ENCODE results near the gene TPT1.
A peak's percentile ranks its signal among the peaks of the same experiment; 100 is the strongest.
"Not testable (repeated sequence)": the region's sequence is repeated elsewhere in the genome, so short reads cannot be mapped to it uniquely, and the experiment has no call there.

Gene TPT1

GRCh38 chr13:45377314-45377713 is 36.3 kb upstream of the TPT1 start:
- H4K91ac ChIP-seq (ENCODE audit: low read length); H3K4me1 ChIP-seq (ENCODE audit: control insufficient read depth, insufficient read depth, low read depth, low read length); DNase-seq; H3K4me3 ChIP-seq (ENCODE audit: insufficient read depth in 1 of 2, low read depth in 1 of 2, low read length in 2 of 2); H3K14ac ChIP-seq (ENCODE audit: low read length in 2 of 2); H3K9me3 ChIP-seq (ENCODE audit: control insufficient read depth, low read length); H3K79me1 ChIP-seq (replicated peaks; ENCODE audit: low read length, poor library complexity, severe bottlenecking); H2BK120ac ChIP-seq (ENCODE audit: low read depth, low read length); H2AFZ ChIP-seq (ENCODE audit: low read depth, low read length); H3K18ac ChIP-seq (ENCODE audit: low read depth in 1 of 2, low read length in 2 of 2); H4K8ac ChIP-seq (ENCODE audit: low read length); H3K9ac ChIP-seq (ENCODE audit: low read length); H3K4me2 ChIP-seq (ENCODE audit: low read length, poor library complexity, severe bottlenecking); H2BK5ac ChIP-seq (ENCODE audit: low read depth, low read length, poor library complexity, severe bottlenecking); H2AK5ac ChIP-seq (ENCODE audit: low read length, severe bottlenecking); H3K23ac ChIP-seq (ENCODE audit: low read length in 2 of 2); H3K36me3 ChIP-seq (ENCODE audit: control insufficient read depth in 1 of 2, insufficient read depth in 2 of 2, low read depth in 1 of 2, low read length in 2 of 2); H3K27ac ChIP-seq (ENCODE audit: low read length, poor library complexity, severe bottlenecking); H2BK15ac ChIP-seq (ENCODE audit: low read depth, poor library complexity, severe bottlenecking); H3K4ac ChIP-seq (ENCODE audit: low read depth in 1 of 2, low read length in 2 of 2); H3K27me3 ChIP-seq (ENCODE audit: control insufficient read depth in 1 of 2, insufficient read depth in 1 of 2, low read length in 2 of 2); H2BK12ac ChIP-seq (ENCODE audit: low read length in 2 of 2): not testable (repeated sequence)
- 87% methylated on average over 3 of the region's 12 CpGs for WGBS

- H2BK120ac ChIP-seq (ENCODE audit: low read depth, low read length); H2AFZ ChIP-seq (ENCODE audit: low read depth, low read length); H4K8ac ChIP-seq (ENCODE audit: low read length); H3K4me1 ChIP-seq (ENCODE audit: control insufficient read depth, insufficient read depth, low read depth, low read length); H2AK5ac ChIP-seq (ENCODE audit: low read length, severe bottlenecking); H3K9me3 ChIP-seq (ENCODE audit: control insufficient read depth, low read length); H3K4me3 ChIP-seq (ENCODE audit: insufficient read depth in 1 of 2, low read depth in 1 of 2, low read length in 2 of 2); H3K14ac ChIP-seq (ENCODE audit: low read length in 2 of 2); H4K91ac ChIP-seq (ENCODE audit: low read length); H3K4me2 ChIP-seq (ENCODE audit: low read length, poor library complexity, severe bottlenecking); H2BK12ac ChIP-seq (ENCODE audit: low read length in 2 of 2); DNase-seq; H3K23ac ChIP-seq (ENCODE audit: low read length in 2 of 2); H3K27ac ChIP-seq (ENCODE audit: low read length, poor library complexity, severe bottlenecking); H3K18ac ChIP-seq (ENCODE audit: low read depth in 1 of 2, low read length in 2 of 2); H3K79me1 ChIP-seq (replicated peaks; ENCODE audit: low read length, poor library complexity, severe bottlenecking); H3K4ac ChIP-seq (ENCODE audit: low read depth in 1 of 2, low read length in 2 of 2); H2BK5ac ChIP-seq (ENCODE audit: low read depth, low read length, poor library complexity, severe bottlenecking); H3K9ac ChIP-seq (ENCODE audit: low read length); H3K36me3 ChIP-seq (ENCODE audit: control insufficient read depth in 1 of 2, insufficient read depth in 2 of 2, low read depth in 1 of 2, low read length in 2 of 2); H3K27me3 ChIP-seq (ENCODE audit: control insufficient read depth in 1 of 2, insufficient read depth in 1 of 2, low read length in 2 of 2); H2BK15ac ChIP-seq (ENCODE audit: low read depth, poor library complexity, severe bottlenecking): not testable (repeated sequence)
- 96% methylated on average over 8 of the region's 8 CpGs for WGBS
Observed at GRCh38 chr13:45376651-45377050, 35.7 kb upstream of the TPT1 start.

- H3K4me2 ChIP-seq (ENCODE audit: low read length, poor library complexity, severe bottlenecking), result no peak overlapping the region
- no peak overlapping the region for H3K23ac ChIP-seq (ENCODE audit: low read length in 2 of 2)
- no peaks in the 10 kb centered on the region for H3K27me3 ChIP-seq (ENCODE audit: control insufficient read depth in 1 of 2, insufficient read depth in 1 of 2, low read length in 2 of 2)
- no peak overlapping the region for H3K27ac ChIP-seq (ENCODE audit: low read length, poor library complexity, severe bottlenecking)
- peaks cover 2% of the 10 kb centered on the region for H3K79me1 ChIP-seq (replicated peaks; ENCODE audit: low read length, poor library complexity, severe bottlenecking)
- H2AFZ ChIP-seq (ENCODE audit: low read depth, low read length), result no peak overlapping the region
- no peak overlapping the region for H2BK120ac ChIP-seq (ENCODE audit: low read depth, low read length)
- peaks cover 0 to 3% of the 10 kb centered on the region in 2 experiments for H3K36me3 ChIP-seq (ENCODE audit: control insufficient read depth in 1 of 2, insufficient read depth in 2 of 2, low read depth in 1 of 2, low read length in 2 of 2)
- H2AK5ac ChIP-seq (ENCODE audit: low read length, severe bottlenecking), result no peak overlapping the region
- no peak overlapping the region for H3K18ac ChIP-seq (ENCODE audit: low read depth in 1 of 2, low read length in 2 of 2)
- no peaks in the 10 kb centered on the region for H3K9me3 ChIP-seq (ENCODE audit: control insufficient read depth, low read length)
- peaks cover 8% of the 10 kb centered on the region for H3K4me1 ChIP-seq (ENCODE audit: control insufficient read depth, insufficient read depth, low read depth, low read length)
- H4K91ac ChIP-seq (ENCODE audit: low read length), result no peak overlapping the region
- H2BK15ac ChIP-seq (ENCODE audit: low read depth, poor library complexity, severe bottlenecking), result no peak overlapping the region
- H3K9ac ChIP-seq (ENCODE audit: low read length), result no peak overlapping the region
- no peak overlapping the region for H3K14ac ChIP-seq (ENCODE audit: low read length in 2 of 2)
- no peak overlapping the region for H3K4ac ChIP-seq (ENCODE audit: low read depth in 1 of 2, low read length in 2 of 2)
- no peak overlapping the region for H3K4me3 ChIP-seq (ENCODE audit: insufficient read depth in 1 of 2, low read depth in 1 of 2, low read length in 2 of 2)
- no peak overlapping the region for H4K8ac ChIP-seq (ENCODE audit: low read length)
- H2BK5ac ChIP-seq (ENCODE audit: low read depth, low read length, poor library complexity, severe bottlenecking), result no peak overlapping the region
- 100% methylated on average over 3 of the region's 3 CpGs for WGBS
- no peak overlapping the region for H2BK12ac ChIP-seq (ENCODE audit: low read length in 2 of 2)
- no peak for DNase-seq
Observed at GRCh38 chr13:45374917-45375316, 33.9 kb upstream of the TPT1 start.

- Histone ChIP-seq H4K8ac (ENCODE audit: low read length) (no peak overlapping the region), H3K27me3 (ENCODE audit: control insufficient read depth in 1 of 2, insufficient read depth in 1 of 2, low read length in 2 of 2) (no peaks in the 10 kb centered on the region), H3K4me1 (ENCODE audit: control insufficient read depth, insufficient read depth, low read depth, low read length) (peaks cover 8% of the 10 kb centered on the region), H3K14ac (ENCODE audit: low read length in 2 of 2) (no peak overlapping the region), H2AFZ (ENCODE audit: low read depth, low read length) (no peak overlapping the region), H3K9ac (ENCODE audit: low read length) (no peak overlapping the region), H3K23ac (ENCODE audit: low read length in 2 of 2) (no peak overlapping the region), H2BK5ac (ENCODE audit: low read depth, low read length, poor library complexity, severe bottlenecking) (no peak overlapping the region), H2BK12ac (ENCODE audit: low read length in 2 of 2) (no peak overlapping the region), H3K9me3 (ENCODE audit: control insufficient read depth, low read length) (no peaks in the 10 kb centered on the region), H3K27ac (ENCODE audit: low read length, poor library complexity, severe bottlenecking) (no peak overlapping the region), H3K4me3 (ENCODE audit: insufficient read depth in 1 of 2, low read depth in 1 of 2, low read length in 2 of 2) (no peak overlapping the region), H3K36me3 (ENCODE audit: control insufficient read depth in 1 of 2, insufficient read depth in 2 of 2, low read depth in 1 of 2, low read length in 2 of 2) (peaks cover 0 to 6% of the 10 kb centered on the region in 2 experiments), H3K79me1 (replicated peaks; ENCODE audit: low read length, poor library complexity, severe bottlenecking) (peaks cover 2% of the 10 kb centered on the region), H3K4ac (ENCODE audit: low read depth in 1 of 2, low read length in 2 of 2) (no peak overlapping the region), H2BK120ac (ENCODE audit: low read depth, low read length) (no peak overlapping the region), H3K4me2 (ENCODE audit: low read length, poor library complexity, severe bottlenecking) (no peak overlapping the region), H4K91ac (ENCODE audit: low read length) (no peak overlapping the region), H3K18ac (ENCODE audit: low read depth in 1 of 2, low read length in 2 of 2) (no peak overlapping the region), H2AK5ac (ENCODE audit: low read length, severe bottlenecking) (no peak overlapping the region), H2BK15ac (ENCODE audit: low read depth, poor library complexity, severe bottlenecking) (no peak overlapping the region)
- DNase-seq, result peak; percentile 20
- WGBS, result 83% methylated on average over 5 of the region's 5 CpGs
Observed at GRCh38 chr13:45373162-45373547, 32.2 kb upstream of the TPT1 start.
